Activated naive CD4-positive, alpha-beta T cell treated with anti-CD3 and anti-CD28 coated beads, Interleukin-2, amount 50 U/mL, for 16 hours (primary cell): ENCODE results near the gene EXOC4.

ENCODE experiments used
- DNase-seq: peaks from one replicate; pipeline ENCODE4 v3.0.0-alpha.2; 2020

EXOC4 gene

DNA sequence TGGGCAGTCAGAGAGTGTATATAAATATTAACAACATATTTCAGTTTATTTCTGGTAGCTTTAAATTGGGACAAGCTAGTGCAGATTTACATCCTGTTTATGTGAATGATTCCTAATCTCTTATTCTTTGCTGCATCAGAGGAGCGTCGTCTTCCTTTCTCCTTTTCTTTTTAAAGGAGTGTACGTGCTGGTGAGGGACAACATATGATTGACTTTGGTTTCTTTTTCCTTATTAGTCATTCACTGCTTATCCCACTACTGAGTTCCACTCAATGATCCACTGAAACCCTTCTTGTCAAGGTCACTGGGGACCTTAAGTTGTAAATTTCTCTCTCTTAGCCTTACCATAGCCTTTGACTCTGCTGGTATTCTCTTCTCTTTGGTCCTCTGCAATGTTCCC is 116.3 kb downstream of the EXOC4 start:
- DNase-seq: no peak

- no peak for DNase-seq
These were observed 118.7 kb downstream of the EXOC4 start for GRCh38 chr7:133371616-133372015.

GRCh38 chr7:133372337-133372736 is 119.5 kb downstream of the EXOC4 start:
- DNase-seq: no peak

DNA sequence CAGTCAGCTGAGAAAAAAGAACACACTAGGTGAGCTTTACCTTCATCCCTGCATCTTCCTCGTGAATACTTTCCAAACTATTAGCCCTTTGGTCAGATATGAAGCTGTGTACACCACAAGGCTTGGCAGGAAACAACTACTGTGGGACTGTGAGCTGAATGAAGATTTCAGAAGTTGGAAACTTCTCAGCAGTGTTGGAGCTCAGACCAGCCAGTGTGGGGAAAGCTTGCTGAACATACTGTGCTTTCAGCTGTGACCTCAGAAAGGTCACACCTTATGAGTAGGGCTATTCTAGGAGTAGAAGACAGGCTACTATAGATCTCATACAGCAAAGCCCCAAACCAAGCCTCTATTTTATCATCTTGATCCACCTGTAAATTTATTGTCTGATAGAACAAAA is 123.6 kb downstream of the EXOC4 start:
- no peak for DNase-seq

DNA sequence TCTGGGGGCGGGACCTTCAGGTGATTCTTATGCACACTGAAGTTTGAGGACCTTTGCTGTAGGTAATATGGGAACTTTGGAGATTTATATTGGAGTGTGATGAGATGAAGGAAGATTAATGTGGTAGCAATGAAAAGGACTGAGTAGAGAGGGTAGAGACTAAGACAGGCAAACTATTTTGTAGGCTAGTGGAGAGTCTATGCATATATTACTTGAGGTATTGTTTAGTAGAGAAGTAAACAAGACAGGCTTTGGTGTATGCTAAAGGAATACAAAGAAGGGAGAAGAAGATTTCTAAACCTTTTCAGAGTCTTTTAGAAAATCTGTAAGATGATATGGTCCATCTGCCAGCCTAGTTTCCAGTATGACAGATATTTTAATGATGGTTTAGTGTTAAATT is 129.1 kb downstream of the EXOC4 start:
- no peak for DNase-seq

DNA sequence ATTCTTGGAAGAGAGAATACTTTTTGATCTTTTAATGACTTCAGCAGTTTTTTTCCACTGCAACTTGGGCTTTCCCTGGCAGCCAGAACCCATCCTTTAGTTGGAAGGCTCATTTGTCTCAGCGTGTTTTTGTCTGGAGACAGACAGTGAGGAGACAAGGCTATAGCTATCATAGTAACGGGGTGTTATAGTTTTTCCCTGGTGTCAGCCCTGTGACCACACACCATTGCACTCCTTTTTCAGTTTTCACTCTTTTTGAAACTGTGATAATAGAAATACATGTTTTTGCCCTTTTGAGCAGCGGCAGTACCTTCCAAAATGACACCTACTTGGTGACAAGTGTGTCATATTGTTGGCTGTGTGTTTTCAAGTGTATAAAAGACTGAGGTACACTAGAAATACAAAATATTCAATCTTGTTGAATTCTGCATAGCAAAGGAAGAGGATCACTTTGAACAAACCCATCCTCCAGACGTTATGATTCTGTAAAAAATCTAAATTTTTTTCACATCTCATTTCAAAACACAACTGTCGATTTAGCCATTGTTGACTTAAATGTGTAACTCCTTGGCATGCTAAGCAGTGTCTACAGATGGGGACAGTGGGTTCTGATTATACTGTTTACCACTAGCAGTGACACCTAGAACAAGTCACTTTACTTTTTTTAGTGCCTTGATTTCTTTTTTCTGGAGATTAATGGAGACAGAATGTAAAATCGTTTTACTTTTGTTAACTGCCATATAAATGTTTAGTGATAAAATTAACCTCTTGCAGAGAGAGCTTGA is 130.1 kb downstream of the EXOC4 start:
- DNase-seq: no peak

- no peak for DNase-seq
These were observed 133.3 kb downstream of the EXOC4 start for GRCh38 chr7:133386205-133386604.

GRCh38 chr7:133389727-133390126 is 136.8 kb downstream of the EXOC4 start:
- no peak for DNase-seq

DNA sequence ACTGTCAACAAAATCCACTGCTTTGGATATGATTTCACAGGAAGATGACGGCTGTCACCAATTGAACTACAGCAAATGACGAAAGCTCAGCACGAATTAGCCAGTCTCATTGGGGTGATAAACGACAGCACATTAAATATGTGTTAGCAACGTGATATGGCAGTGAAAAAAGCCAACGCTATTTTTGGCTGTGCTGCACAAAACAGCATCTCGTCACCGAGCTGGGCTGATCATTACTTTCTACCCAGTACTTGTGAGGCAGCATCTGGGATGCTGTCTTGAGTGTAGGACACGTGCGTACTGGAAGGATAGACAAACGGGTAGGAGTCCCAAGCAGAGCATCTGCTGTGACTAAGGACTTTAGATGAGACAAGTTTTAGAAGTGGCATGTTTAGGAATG is 138.3 kb downstream of the EXOC4 start:
- no peak for DNase-seq

GRCh38 chr7:133394369-133394768 is 141.5 kb downstream of the EXOC4 start:
- no peak for DNase-seq

DNA sequence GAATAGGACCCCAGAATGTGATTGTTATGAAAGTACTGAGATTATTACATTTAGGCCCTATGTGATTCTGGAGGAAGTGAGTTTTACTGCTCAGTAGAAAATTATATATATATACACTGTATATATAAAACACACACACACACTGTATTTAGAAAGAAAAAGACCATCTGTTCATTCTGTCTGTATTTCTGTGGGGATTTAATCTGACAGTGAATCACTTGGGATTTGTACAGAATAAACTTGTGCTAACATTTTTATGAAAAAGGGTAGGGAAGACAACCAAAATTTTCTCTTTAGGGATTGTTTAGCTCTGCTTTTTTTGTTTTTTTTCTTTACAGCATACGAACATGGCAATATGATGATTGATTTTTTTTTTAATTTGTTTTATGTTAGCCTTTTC is 142.7 kb downstream of the EXOC4 start:
- no peak for DNase-seq

DNA sequence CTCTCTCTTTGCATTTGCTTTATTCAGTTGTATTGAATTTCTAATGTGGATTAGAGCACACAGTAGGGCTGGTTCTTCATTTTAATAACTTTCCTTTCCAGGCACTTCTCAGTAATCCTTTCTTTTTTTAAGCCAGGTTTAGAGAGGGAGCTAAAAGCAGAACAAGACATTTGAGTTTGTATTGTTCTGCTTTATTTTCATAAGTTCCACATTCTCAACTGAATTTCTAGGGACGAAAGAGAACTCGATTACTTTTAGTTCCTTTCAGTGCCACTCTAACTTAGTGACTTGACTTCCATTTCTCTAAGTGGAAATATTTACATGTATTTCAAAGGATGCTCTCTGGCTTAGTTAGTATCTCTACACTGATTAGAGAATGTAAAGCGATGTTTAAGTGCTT is 145.6 kb downstream of the EXOC4 start:
- DNase-seq: no peak

DNA sequence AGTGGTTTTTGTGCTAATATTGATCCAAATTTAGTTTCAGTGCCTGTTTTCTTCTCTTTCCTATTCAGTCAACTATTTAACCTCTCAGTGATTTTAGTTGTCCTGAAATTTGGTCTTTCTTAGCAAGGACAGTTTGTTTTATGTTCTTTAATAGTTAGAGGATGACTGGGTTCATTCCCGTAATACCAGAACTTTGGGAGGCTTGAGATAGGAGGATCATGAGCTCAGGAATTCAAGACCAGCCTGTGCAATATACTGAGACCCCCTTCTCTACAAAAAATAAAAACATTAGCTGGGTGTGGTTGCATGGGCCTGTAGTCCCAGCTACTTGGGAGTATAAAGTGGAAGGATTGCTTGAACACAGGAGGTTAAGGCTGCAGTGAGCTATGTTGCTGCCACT is 148.3 kb downstream of the EXOC4 start:
- DNase-seq: no peak

- DNase-seq: no peak
These were observed 155.3 kb downstream of the EXOC4 start for GRCh38 chr7:133408212-133408611.

GRCh38 chr7:133409421-133409820 is 156.5 kb downstream of the EXOC4 start:
- DNase-seq: no peak

DNA sequence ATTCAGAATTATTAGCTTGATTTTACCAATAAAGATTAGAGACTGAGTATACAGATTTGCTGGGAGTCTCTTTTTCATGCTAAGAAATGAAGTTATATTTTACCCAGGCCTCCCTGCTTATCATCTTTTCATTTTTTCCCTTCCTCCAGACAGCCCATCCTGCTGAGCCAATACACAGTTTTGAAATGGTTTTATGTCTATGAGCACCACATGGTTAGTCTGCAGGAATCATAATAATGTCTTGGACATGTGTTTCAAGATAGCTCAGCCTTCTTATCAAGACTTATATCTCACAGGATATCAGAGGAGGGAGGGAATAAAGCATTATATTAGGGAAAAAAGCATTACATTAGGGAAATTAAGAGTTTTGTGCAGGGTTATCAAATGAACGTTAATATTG is 157.1 kb downstream of the EXOC4 start:
- DNase-seq: no peak

DNA sequence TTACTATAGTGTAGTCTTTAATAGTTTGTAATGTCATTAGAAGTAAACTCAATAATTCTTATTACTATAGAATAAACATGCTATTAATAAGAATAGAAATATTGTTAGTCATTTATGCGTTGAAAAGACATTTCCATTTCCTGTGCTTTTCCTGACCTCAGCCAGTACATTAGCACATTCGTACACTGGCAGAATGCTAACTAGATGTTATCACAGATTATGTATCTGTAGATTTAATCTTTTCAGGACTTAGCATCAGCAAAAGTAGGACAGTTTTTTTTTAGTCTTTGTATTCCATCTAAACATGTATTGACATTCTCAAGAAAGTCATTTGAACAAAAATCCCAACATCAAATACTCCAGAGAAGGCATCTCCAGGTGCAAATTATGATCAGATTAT is 158.5 kb downstream of the EXOC4 start:
- no peak for DNase-seq

DNA sequence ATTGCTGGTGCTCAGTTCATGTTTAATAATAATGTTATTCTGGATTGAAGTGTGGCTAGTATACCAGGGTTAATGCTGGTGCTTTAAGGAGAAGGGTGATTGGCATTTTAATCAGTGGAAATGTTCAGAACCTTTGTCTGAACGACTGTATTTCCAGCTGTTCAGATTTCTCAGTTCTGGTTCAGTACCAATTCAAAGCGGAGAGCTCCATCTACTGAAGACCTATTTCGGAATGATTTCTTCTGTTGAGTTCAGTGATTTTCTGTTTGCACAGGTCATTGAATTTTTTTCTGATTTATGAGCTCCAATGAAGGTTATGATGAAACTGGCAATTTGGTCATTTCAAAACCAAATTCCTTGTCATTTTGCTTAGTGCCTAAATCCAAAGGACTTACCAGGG is 160.1 kb downstream of the EXOC4 start:
- no peak for DNase-seq

DNA sequence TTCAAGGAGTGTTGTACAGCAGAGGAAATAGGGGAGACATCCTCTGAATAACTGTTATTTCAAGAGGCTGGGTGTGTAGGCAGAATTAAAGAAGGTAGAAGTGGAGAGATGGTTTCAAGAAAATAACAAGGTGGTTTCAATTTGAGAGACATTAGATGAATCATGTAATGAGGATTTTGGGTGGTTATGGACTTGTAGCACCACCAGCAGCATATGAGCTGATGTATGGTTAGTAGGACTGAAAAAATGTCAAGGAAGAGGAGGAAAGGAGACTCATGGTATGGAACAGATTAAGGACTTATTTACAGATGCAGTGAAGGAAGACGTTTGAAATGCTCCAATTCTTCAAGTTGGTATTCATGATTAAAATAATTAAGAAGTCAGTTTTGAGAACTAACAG is 166.2 kb downstream of the EXOC4 start:
- no peak for DNase-seq

- no peak for DNase-seq
These were observed 170.7 kb downstream of the EXOC4 start for GRCh38 chr7:133423618-133424017.

GRCh38 chr7:133428326-133428725 is 175.4 kb downstream of the EXOC4 start:
- DNase-seq: no peak

DNA sequence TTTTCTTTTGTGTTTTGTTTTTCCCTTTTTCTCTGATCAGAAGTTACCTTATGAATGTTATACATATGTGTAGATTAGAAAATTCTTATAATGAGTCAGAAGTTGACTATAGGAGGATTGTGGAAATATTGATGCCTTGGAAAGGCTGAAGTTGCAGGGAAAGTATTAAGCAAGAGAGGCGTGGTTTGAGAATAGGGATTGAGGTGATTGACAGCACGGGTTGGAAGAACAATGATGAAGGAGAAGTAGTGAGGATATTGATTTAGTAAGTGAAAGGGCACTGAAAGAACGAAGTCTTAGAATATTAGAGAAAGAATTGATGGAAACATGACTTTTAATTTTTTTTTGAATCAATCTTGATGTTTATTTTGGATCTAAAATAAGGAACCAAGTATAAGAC is 176.0 kb downstream of the EXOC4 start:
- no peak for DNase-seq

DNA sequence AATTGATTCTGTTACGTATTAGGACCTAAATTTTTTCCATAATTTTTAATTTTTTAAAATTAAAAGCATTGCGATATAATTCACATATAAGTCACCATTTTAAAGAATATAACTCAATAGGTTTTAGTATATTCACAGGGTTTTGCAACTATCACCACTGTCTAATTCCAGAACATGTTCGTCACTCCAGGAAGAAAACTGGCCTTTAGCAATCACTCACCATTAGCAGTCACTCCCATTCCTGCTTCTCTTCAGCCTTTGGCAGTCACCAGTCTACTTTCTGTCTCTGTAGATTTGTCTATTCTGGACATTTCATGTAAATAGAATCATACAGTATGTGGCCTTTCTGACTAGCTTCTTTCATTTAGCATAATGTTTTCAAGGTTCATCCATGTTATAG is 176.5 kb downstream of the EXOC4 start:
- no peak for DNase-seq

DNA sequence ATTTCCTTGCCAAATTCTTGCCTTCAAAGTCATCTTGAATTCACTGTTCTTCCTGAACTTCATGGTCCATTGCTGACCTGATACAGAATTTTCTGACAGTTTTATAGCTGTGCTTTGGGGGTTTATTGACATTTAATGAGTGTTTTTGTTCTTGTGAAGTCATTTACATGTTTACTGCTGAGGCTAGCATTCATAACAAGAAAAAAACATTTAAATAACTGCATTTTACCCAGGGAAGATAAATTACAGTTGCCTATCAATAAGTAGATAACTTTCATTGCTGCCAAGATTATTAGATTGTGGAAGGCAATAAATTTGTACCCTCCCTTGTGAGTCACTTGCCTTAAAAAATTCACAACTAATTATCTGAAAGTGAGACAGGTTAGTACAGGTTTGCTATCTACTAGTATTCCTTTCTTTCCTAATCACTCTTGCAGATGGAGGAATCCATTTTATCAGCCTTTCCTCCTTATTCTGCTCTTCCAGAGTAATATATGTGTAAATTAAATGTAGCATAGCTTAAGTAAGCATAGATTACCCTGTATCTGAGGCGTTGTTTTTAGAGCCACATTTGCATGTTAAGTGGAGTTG is 178.4 kb downstream of the EXOC4 start:
- DNase-seq: no peak
